ENCODE results near the gene KCNK3.

GRCh38 chr2:26652361-26653041, 40.0 kb upstream of the KCNK3 start:
- TF ChIP-seq ZNF138 (CRISPR knock-in tag; IDR thresholded peaks at IDR 0.05; ENCODE audit: low read depth) (no peak), SIN3A (IDR thresholded peaks at IDR 0.05; ENCODE audit: borderline replicate concordance, low read depth, low read length) (no peak), JUN (CRISPR knock-in tag; IDR thresholded peaks at IDR 0.05) (no peak), POLR2A (IDR thresholded peaks at IDR 0.05; ENCODE audit: insufficient read depth in 1 of 2, low read depth in 2 of 2, low read length in 2 of 2) (no peak), CENPT (CRISPR knock-in tag; IDR thresholded peaks at IDR 0.05; ENCODE audit: low read depth) (no peak), HIVEP1 (CRISPR knock-in tag; IDR thresholded peaks at IDR 0.05) (no peak), ZBTB43 (CRISPR knock-in tag; conservative IDR thresholded peaks at IDR 0.05) (no peak), MAX (IDR thresholded peaks at IDR 0.05) (no peak), EP300 (IDR thresholded peaks at IDR 0.05; ENCODE audit: low read depth in 2 of 2, low read length in 2 of 2) (no peak), EP300 (CRISPR knock-in tag; IDR thresholded peaks at IDR 0.05; ENCODE audit: borderline replicate concordance) (no peak), CREB1 (IDR thresholded peaks at IDR 0.05) (no peak), CREB1 (CRISPR knock-in tag; IDR thresholded peaks at IDR 0.05) (no peak)
- TF ChIP-seq, protein P1, sequence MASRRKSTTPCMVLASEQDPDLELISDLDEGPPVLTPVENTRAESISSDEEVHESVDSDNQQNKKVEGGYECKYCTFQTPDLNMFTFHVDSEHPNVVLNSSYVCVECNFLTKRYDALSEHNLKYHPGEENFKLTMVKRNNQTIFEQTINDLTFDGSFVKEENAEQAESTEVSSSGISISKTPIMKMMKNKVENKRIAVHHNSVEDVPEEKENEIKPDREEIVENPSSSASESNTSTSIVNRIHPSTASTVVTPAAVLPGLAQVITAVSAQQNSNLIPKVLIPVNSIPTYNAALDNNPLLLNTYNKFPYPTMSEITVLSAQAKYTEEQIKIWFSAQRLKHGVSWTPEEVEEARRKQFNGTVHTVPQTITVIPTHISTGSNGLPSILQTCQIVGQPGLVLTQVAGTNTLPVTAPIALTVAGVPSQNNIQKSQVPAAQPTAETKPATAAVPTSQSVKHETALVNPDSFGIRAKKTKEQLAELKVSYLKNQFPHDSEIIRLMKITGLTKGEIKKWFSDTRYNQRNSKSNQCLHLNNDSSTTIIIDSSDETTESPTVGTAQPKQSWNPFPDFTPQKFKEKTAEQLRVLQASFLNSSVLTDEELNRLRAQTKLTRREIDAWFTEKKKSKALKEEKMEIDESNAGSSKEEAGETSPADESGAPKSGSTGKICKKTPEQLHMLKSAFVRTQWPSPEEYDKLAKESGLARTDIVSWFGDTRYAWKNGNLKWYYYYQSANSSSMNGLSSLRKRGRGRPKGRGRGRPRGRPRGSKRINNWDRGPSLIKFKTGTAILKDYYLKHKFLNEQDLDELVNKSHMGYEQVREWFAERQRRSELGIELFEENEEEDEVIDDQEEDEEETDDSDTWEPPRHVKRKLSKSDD (CRISPR knock-in tag; IDR thresholded peaks at IDR 0.05; ENCODE audit: low read depth), result no peak

Data from HepG2 (cell line).